HG03558 (cell line): ENCODE results near the gene STOM.
A peak's percentile ranks its signal among the peaks of the same experiment; 100 is the strongest.

Source experiments
- ATAC-seq: cut with Tn5 transposase; IDR thresholded peaks from one replicate; pipeline ENCODE4 v1.9.1; 2021; ENCODE audit warnings: moderate number of reproducible peaks; ENCODE audit not compliant: unreplicated experiment; ENCODE audit errors: extremely low read depth

The STOM gene

GRCh38 chr9:121353241-121354061 lies 16.6 kb downstream of the STOM start:
- peak; percentile 87 for ATAC-seq

GRCh38 chr9:121350993-121351561 lies 19.0 kb downstream of the STOM start:
- no peak for ATAC-seq

- no peak for ATAC-seq
Measured at GRCh38 chr9:121350036-121350435, 20.0 kb downstream of the STOM start.

- ATAC-seq = no peak
Measured at GRCh38 chr9:121349009-121349408, 21.0 kb downstream of the STOM start.

GRCh38 chr9:121348221-121348620 lies 21.8 kb downstream of the STOM start:
- no peak for ATAC-seq

- no peak for ATAC-seq
Measured at GRCh38 chr9:121345070-121345469, 25.0 kb downstream of the STOM start.

GRCh38 chr9:121344184-121344583 lies 25.9 kb downstream of the STOM start:
- no peak for ATAC-seq

GRCh38 chr9:121340676-121341392 lies 29.2 kb downstream of the STOM start:
- no peak for ATAC-seq

- ATAC-seq = no peak
Measured at GRCh38 chr9:121339437-121339836, 30.6 kb downstream of the STOM start.

- ATAC-seq = no peak
Measured at GRCh38 chr9:121336665-121337064, 33.4 kb downstream of the STOM start.

- ATAC-seq = no peak
Measured at GRCh38 chr9:121333950-121334773, 35.9 kb downstream of the STOM start.

- ATAC-seq = no peak
Measured at GRCh38 chr9:121331992-121332685, 37.9 kb downstream of the STOM start.

GRCh38 chr9:121331549-121331948 lies 38.5 kb downstream of the STOM start:
- ATAC-seq = no peak

- no peak for ATAC-seq
Measured at GRCh38 chr9:121328876-121329681, 41.0 kb downstream of the STOM start.

- no peak for ATAC-seq
Measured at GRCh38 chr9:121328476-121328875, 41.6 kb downstream of the STOM start.

GRCh38 chr9:121326901-121327613 lies 43.0 kb downstream of the STOM start:
- ATAC-seq = no peak

GRCh38 chr9:121326130-121326838 lies 43.8 kb downstream of the STOM start:
- ATAC-seq = no peak

- no peak for ATAC-seq
Measured at GRCh38 chr9:121325387-121325786, 44.7 kb downstream of the STOM start.
